Measurements from ENCODE around the gene FAM168A. TPM values are rescaled to one million over a fixed set of nuclear protein-coding genes. Genes with fewer than 3 reads are reported as not detected.

FAM168A gene
- total RNA-seq, 5 donors from 2014 or later (not counting 1 experiment from before 2014, with no cell fraction given) = 23.6 to 27.0 (median 24.7) TPM

DNA sequence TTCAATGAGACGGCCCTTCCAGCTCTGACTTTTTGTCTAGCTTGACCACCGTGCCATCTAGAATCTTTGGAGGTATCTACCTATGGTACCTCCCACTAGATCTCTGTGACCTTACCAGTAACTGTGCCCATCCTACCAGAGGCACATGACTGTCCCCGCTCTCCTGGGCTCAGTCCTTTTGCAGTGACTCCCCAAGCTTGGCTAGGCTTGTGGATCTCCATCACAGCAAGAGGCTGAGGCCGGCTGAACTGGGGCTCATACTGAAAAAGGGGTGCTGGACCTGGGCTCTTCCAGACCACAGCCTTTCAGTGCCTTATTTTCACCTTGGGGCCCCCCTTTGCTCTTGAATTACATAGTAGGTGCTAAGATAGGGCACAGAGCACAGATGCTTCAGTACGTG lies 194.4 kb downstream of the FAM168A start:
- no peak overlapping the region for H3K27ac ChIP-seq (ENCODE audit: low read length)
- CTCF ChIA-PET = interaction anchor here in 1 of 2 donors (0.6 to 3.1 kb wide), 2 partner anchors 52 to 479 kb away, joined by 5 to 11 read pairs; no protein-coding TSS in a partner anchor
- no peak overlapping the region for H3K4me3 ChIP-seq (ENCODE audit: control insufficient read depth in 1 of 2, extremely low read depth in 1 of 2, low read length in 1 of 2)
- H3K27me3 ChIP-seq (replicated peaks in 1 of 2; ENCODE audit: control insufficient read depth in 2 of 2, extremely low read depth in 1 of 2, insufficient read depth in 2 of 2, low read length in 1 of 2) = no peaks in the 10 kb centered on the region
- Mint-ChIP-seq H3K36me3 (peaks cover 12% of the 10 kb centered on the region), H3K27ac (peak overlapping the region in 1 of 2 donors; percentile 52), H3K4me3 (no peak overlapping the region), H3K27me3 (no peaks in the 10 kb centered on the region), H3K9me3 (no peaks in the 10 kb centered on the region), H3K4me1 (peaks cover 0 to 6% (median 0%) of the 10 kb centered on the region in 3 donors)
- H3K9me3 ChIP-seq = no peaks in the 10 kb centered on the region
- H3K4me1 ChIP-seq (ENCODE audit: control insufficient read depth in 1 of 2, extremely low read depth in 1 of 2, insufficient read depth in 2 of 2, low read length in 2 of 2) = no peaks in the 10 kb centered on the region
- POLR2A ChIA-PET = no interaction called here
- 100% methylated on average over 4 of the region's 5 CpGs for WGBS (ENCODE audit: insufficient coverage)
- DNase-seq (no peak), ATAC-seq (replicated peaks in 1 of 4) (no peak)
- peaks cover 15 to 28% of the 10 kb centered on the region in 2 donors for H3K36me3 ChIP-seq (ENCODE audit: control insufficient read depth in 2 of 2, extremely low read depth in 1 of 2, insufficient read depth in 1 of 2, low read length in 1 of 2)

- no peak overlapping the region for H3K27ac ChIP-seq (ENCODE audit: low read length)
- Mint-ChIP-seq H3K4me3 (no peak overlapping the region), H3K36me3 (peaks cover 8% of the 10 kb centered on the region), H3K4me1 (peaks cover 0 to 6% (median 0%) of the 10 kb centered on the region in 3 donors), H3K9me3 (no peaks in the 10 kb centered on the region), H3K27ac (peak overlapping the region in 1 of 2 donors; percentile 22), H3K27me3 (no peaks in the 10 kb centered on the region)
- no peaks in the 10 kb centered on the region for H3K4me1 ChIP-seq (ENCODE audit: control insufficient read depth in 1 of 2, extremely low read depth in 1 of 2, insufficient read depth in 2 of 2, low read length in 2 of 2)
- ChIA-PET CTCF (interaction anchor here in 1 of 2 donors (0.7 to 3.1 kb wide), 2 partner anchors 28 to 51 kb away, joined by 3 to 11 read pairs; no protein-coding TSS in a partner anchor), POLR2A (no interaction called here)
- H3K9me3 ChIP-seq = no peaks in the 10 kb centered on the region
- ATAC-seq (replicated peaks in 1 of 4) (peak in 3 of 4 experiments; percentile 13 to 48 (median 30)), DNase-seq (peak in 1 of 35 experiments; percentile 37)
- peaks cover 10 to 25% of the 10 kb centered on the region in 2 donors for H3K36me3 ChIP-seq (ENCODE audit: control insufficient read depth in 2 of 2, extremely low read depth in 1 of 2, insufficient read depth in 1 of 2, low read length in 1 of 2)
- H3K27me3 ChIP-seq (replicated peaks in 1 of 2; ENCODE audit: control insufficient read depth in 2 of 2, extremely low read depth in 1 of 2, insufficient read depth in 2 of 2, low read length in 1 of 2) = no peaks in the 10 kb centered on the region
- no peak overlapping the region for H3K4me3 ChIP-seq (ENCODE audit: control insufficient read depth in 1 of 2, extremely low read depth in 1 of 2, low read length in 1 of 2)
- no CpG with 5 or more reads among the region's 1 CpG for WGBS (ENCODE audit: insufficient coverage)
Observed at GRCh38 chr11:73402834-73403185, 195.1 kb downstream of the FAM168A start.

DNA sequence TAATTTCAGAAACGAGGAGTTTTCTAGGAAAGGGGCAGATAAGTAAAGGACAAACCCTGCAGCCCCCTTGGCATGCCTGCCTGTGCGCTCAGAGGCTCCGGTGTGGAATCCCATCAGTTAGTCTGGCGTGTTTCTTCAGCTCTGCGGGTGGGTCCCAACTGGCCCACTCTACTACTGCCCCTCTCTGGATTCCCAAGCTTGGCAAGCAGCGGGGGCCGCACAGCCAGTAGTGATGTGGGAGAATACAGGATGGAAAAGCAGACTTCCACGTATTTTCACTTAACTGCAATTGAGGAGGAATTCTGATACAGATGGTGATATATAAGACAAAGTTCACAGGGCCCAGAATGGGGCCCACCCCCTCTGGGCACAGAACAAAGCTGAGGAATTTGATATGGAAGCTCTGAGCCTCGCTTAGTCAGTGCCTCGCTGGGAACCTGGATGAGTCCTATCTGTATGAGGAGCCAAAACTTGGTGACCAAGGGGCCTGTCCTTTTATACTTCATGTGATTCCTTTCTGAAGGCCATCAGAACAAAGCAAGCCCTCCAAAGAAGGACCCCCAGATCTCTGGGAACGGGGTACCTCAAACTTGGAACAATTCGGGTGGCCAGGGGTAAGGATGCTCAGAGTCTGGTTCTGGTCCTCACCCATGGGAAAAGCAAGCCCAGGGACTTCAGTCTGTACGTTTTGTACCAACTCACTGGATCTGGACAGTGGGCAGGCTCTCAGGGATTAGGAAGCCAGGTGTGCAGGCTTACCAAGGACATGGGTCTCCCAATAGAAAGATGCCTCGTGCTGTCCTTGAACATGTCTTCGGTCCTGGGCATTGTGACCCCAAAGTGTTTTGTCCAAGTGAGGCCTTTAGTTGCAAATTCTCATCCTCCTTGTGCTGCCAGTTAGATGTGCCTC lies 195.7 kb downstream of the FAM168A start:
- Mint-ChIP-seq H3K27ac (peak overlapping the region in 1 of 2 donors; percentile 22), H3K27me3 (no peaks in the 10 kb centered on the region), H3K4me1 (peaks cover 0 to 6% (median 0%) of the 10 kb centered on the region in 3 donors), H3K4me3 (no peak overlapping the region), H3K9me3 (no peaks in the 10 kb centered on the region), H3K36me3 (peaks cover 8% of the 10 kb centered on the region)
- DNase-seq (no peak), ATAC-seq (replicated peaks in 1 of 4) (no peak)
- 95% methylated on average over 11 of the region's 15 CpGs for WGBS (ENCODE audit: insufficient coverage)
- CTCF ChIA-PET = interaction anchor here (0.5 to 3.1 kb wide), 3 partner anchors 27 to 51 kb away, joined by 3 to 11 read pairs (median 3); no protein-coding TSS in a partner anchor
- Histone ChIP-seq H3K27ac (ENCODE audit: low read length) (no peak overlapping the region), H3K4me3 (ENCODE audit: control insufficient read depth in 1 of 2, extremely low read depth in 1 of 2, low read length in 1 of 2) (no peak overlapping the region), H3K36me3 (ENCODE audit: control insufficient read depth in 2 of 2, extremely low read depth in 1 of 2, insufficient read depth in 1 of 2, low read length in 1 of 2) (peaks cover 10 to 20% of the 10 kb centered on the region in 2 donors), H3K9me3 (no peaks in the 10 kb centered on the region), H3K27me3 (replicated peaks in 1 of 2; ENCODE audit: control insufficient read depth in 2 of 2, extremely low read depth in 1 of 2, insufficient read depth in 2 of 2, low read length in 1 of 2) (no peaks in the 10 kb centered on the region), H3K4me1 (ENCODE audit: control insufficient read depth in 1 of 2, extremely low read depth in 1 of 2, insufficient read depth in 2 of 2, low read length in 2 of 2) (no peaks in the 10 kb centered on the region)
- POLR2A ChIA-PET = interaction anchor here in 1 of 2 donors (0.8 to 1.0 kb wide), 2 partner anchors 51 to 415 kb away, joined by 3 to 4 read pairs; no protein-coding TSS in a partner anchor

DNA sequence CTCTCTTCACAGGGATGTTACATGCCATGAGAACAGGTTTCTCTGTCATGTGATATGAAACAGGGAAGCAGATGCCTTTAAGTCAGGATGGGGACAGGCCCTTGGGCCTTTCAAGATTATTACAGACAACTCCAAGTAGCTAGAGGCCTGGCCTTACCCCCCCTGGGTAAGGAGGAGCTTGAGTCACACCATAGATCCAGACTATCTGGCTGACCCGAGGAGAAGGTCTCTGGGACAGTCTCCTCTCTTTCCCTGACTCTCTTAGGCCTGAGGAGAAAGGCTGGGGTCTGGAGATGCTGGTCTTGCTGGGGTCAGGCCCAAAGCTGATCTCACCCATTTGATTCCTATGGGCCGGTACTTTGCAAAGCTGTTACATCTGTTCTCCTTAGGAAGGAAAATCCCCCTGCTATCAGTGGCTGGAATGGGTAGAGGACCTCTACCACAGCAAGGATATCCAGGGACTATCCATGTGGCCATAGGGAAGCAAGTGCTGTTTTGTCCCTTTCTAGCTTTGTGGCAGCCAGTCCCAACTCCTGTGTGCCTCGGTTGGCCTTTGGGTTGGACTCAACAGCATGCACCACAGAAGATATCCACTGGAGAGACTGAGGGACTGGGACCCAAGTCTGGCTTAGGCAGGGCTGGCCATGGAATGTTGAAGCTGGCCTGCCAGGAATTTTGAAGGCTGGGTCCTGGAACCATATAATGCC lies 196.5 kb downstream of the FAM168A start:
- no peak for ATAC-seq (replicated peaks in 1 of 4)

DNA sequence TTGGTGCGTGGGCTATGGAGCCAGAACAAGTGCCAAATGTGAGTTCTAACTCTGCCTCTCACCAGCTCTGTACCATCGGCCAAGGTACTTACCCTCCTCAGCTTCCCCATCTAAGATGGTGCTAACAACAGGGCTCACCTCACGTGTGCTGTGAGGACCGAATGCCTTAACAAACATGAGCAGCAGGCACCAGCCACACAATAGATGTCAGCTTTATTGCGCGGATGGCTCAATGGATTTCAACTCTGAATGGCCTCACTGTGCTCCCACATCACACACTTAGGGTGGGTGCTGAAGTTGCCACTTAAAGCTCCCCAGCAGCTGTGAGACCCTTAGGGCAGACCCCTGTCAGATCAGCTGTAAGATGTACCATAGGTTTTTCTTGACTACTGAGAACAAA lies 197.6 kb downstream of the FAM168A start:
- H3K4me3 ChIP-seq (ENCODE audit: control insufficient read depth in 1 of 2, extremely low read depth in 1 of 2, low read length in 1 of 2) = no peak overlapping the region
- peaks cover 6 to 17% of the 10 kb centered on the region in 2 donors for H3K36me3 ChIP-seq (ENCODE audit: control insufficient read depth in 2 of 2, extremely low read depth in 1 of 2, insufficient read depth in 1 of 2, low read length in 1 of 2)
- DNase-seq (no peak), ATAC-seq (replicated peaks in 1 of 4) (no peak)
- Mint-ChIP-seq H3K27ac (peak overlapping the region in 1 of 2 donors; percentile 58), H3K36me3 (peaks cover 4% of the 10 kb centered on the region), H3K4me3 (no peak overlapping the region), H3K9me3 (no peaks in the 10 kb centered on the region), H3K4me1 (peaks cover 0 to 6% (median 0%) of the 10 kb centered on the region in 3 donors), H3K27me3 (no peaks in the 10 kb centered on the region)
- H3K4me1 ChIP-seq (ENCODE audit: control insufficient read depth in 1 of 2, extremely low read depth in 1 of 2, insufficient read depth in 2 of 2, low read length in 2 of 2) = no peaks in the 10 kb centered on the region
- 89% methylated on average over 4 of the region's 6 CpGs for WGBS (ENCODE audit: insufficient coverage)
- ChIA-PET CTCF (interaction anchor here in 1 of 2 donors (0.6 to 3.1 kb wide), 3 partner anchors 10 to 49 kb away, joined by 3 to 11 read pairs (median 3); no protein-coding TSS in a partner anchor), POLR2A (no interaction called here)
- no peaks in the 10 kb centered on the region for H3K27me3 ChIP-seq (replicated peaks in 1 of 2; ENCODE audit: control insufficient read depth in 2 of 2, extremely low read depth in 1 of 2, insufficient read depth in 2 of 2, low read length in 1 of 2)
- no peak overlapping the region for H3K27ac ChIP-seq (ENCODE audit: low read length)
- H3K9me3 ChIP-seq = no peaks in the 10 kb centered on the region

More for the DNA sequence above, 196.5 kb downstream of the FAM168A start:
- Mint-ChIP-seq H3K4me3 (no peak overlapping the region), H3K9me3 (no peaks in the 10 kb centered on the region), H3K27me3 (no peaks in the 10 kb centered on the region), H3K4me1 (peaks cover 0 to 6% (median 0%) of the 10 kb centered on the region in 3 donors), H3K27ac (peak overlapping the region in 1 of 2 donors; percentile 52), H3K36me3 (peaks cover 7% of the 10 kb centered on the region)
- Histone ChIP-seq H3K27ac (ENCODE audit: low read length) (no peak overlapping the region), H3K9me3 (no peaks in the 10 kb centered on the region), H3K4me1 (ENCODE audit: control insufficient read depth in 1 of 2, extremely low read depth in 1 of 2, insufficient read depth in 2 of 2, low read length in 2 of 2) (no peaks in the 10 kb centered on the region), H3K27me3 (replicated peaks in 1 of 2; ENCODE audit: control insufficient read depth in 2 of 2, extremely low read depth in 1 of 2, insufficient read depth in 2 of 2, low read length in 1 of 2) (no peaks in the 10 kb centered on the region), H3K4me3 (ENCODE audit: control insufficient read depth in 1 of 2, extremely low read depth in 1 of 2, low read length in 1 of 2) (no peak overlapping the region), H3K36me3 (ENCODE audit: control insufficient read depth in 2 of 2, extremely low read depth in 1 of 2, insufficient read depth in 1 of 2, low read length in 1 of 2) (peaks cover 5 to 18% of the 10 kb centered on the region in 2 donors)
- POLR2A ChIA-PET = interaction anchor here in 1 of 2 donors (0.8 to 1.0 kb wide), 2 partner anchors 50 to 414 kb away, joined by 3 to 4 read pairs; no protein-coding TSS in a partner anchor
- DNase-seq = no peak
- CTCF ChIA-PET = interaction anchor here (0.5 to 3.1 kb wide), 2 partner anchors 49 to 50 kb away, joined by 3 to 11 read pairs; no protein-coding TSS in a partner anchor
- 88% methylated on average over 1 of the region's 3 CpGs for WGBS (ENCODE audit: insufficient coverage)

DNA sequence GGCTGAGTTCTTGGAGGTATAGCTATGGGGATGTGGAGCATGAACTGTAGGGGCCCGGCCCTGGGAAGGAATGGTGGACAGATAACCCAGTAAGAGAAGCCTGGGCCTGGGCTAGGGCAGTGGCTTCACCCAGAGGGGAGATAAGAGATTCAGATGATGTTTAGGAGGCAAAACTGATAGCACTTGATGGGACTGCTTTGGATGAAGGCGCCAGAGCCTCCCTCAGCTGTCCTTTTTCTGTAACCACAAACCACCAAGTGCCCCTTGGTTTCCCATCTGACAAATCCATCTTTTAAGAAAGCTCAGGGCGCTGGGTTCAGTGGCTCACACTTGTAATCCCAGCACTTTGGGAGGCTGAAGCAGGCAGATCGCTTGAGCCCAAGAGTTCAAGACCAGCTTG lies 198.3 kb downstream of the FAM168A start:
- Mint-ChIP-seq H3K9me3 (no peaks in the 10 kb centered on the region), H3K4me1 (peaks cover 0 to 6% (median 0%) of the 10 kb centered on the region in 3 donors), H3K27ac (peak overlapping the region; percentile 13 to 68), H3K27me3 (no peaks in the 10 kb centered on the region), H3K4me3 (no peak overlapping the region), H3K36me3 (peaks cover 4% of the 10 kb centered on the region)
- no peak for ATAC-seq (replicated peaks in 1 of 4)
- Histone ChIP-seq H3K4me3 (ENCODE audit: control insufficient read depth in 1 of 2, extremely low read depth in 1 of 2, low read length in 1 of 2) (no peak overlapping the region), H3K27ac (ENCODE audit: low read length) (no peak overlapping the region), H3K9me3 (no peaks in the 10 kb centered on the region), H3K36me3 (ENCODE audit: control insufficient read depth in 2 of 2, extremely low read depth in 1 of 2, insufficient read depth in 1 of 2, low read length in 1 of 2) (peaks cover 8 to 15% of the 10 kb centered on the region in 2 donors), H3K27me3 (replicated peaks in 1 of 2; ENCODE audit: control insufficient read depth in 2 of 2, extremely low read depth in 1 of 2, insufficient read depth in 2 of 2, low read length in 1 of 2) (no peaks in the 10 kb centered on the region), H3K4me1 (ENCODE audit: control insufficient read depth in 1 of 2, extremely low read depth in 1 of 2, insufficient read depth in 2 of 2, low read length in 2 of 2) (no peaks in the 10 kb centered on the region)
- ChIA-PET CTCF (interaction anchor here (0.6 to 1.5 kb wide), 4 partner anchors 11 to 51 kb away, joined by 3 to 4 read pairs (median 3); no protein-coding TSS in a partner anchor), POLR2A (no interaction called here)
- DNase-seq = no peak
- 86% methylated on average over 2 of the region's 4 CpGs for WGBS (ENCODE audit: insufficient coverage)

Measured in T-cell (primary cell).